H1 (cell line): ENCODE measurements around the gene LRRFIP1. TPM values are rescaled to one million over a fixed set of nuclear protein-coding genes. Genes with fewer than 3 reads are reported as not detected.

Source experiments
- CTCF ChIA-PET: fragments of 300-600 bp; sonication (Branson Sonifier 250); formaldehyde crosslinking; loops from one replicate; lab custom pipeline; 2021; ENCODE audit not compliant: partially characterized antibody; lab: Charles Lee
- POLR2A ChIA-PET: fragments of 300-600 bp; sonication (Branson Sonifier 250); formaldehyde crosslinking; loops from one replicate; lab custom pipeline; 2021; ENCODE audit warnings: inconsistent platforms; ENCODE audit not compliant: partially characterized antibody; lab: Charles Lee
- DNase-seq, 2 experiments: peaks; one replicate each; pipeline versions ENCODE4 v3.0.0 to v3.0.0-alpha.2; 2010 to 2022; ENCODE audit warnings: low spot score in 2 of 2, low read depth in 1 of 2, mixed read lengths in 1 of 2
- FAIRE-seq: peaks from 2 replicates; lab custom pipeline; 2011; peaks lifted over from hg19 to GRCh38; lab: Jason Lieb, UNC
- H2AFZ ChIP-seq: 2 replicates; pipeline ENCODE4 v1.8.1; 2012; ENCODE audit warnings: low read length, inconsistent platforms
- H2AK5ac ChIP-seq: 2 replicates; pipeline ENCODE4 v1.6.1; 2013; ENCODE audit warnings: low read depth, low read length
- H2BK120ac ChIP-seq: replicated peaks from 2 replicates; pipeline ENCODE3; 2013; ENCODE audit warnings: low read depth, low read length, inconsistent platforms
- H2BK12ac ChIP-seq: 2 replicates; pipeline ENCODE4 v1.6.1; 2013; ENCODE audit warnings: low read depth, low read length
- H2BK15ac ChIP-seq: 2 replicates; pipeline ENCODE4 v1.6.1; 2013; ENCODE audit warnings: low read length
- H2BK20ac ChIP-seq: 2 replicates; pipeline ENCODE4 v1.6.1; 2013; ENCODE audit warnings: low read length
- H2BK5ac ChIP-seq: 2 replicates; pipeline ENCODE4 v1.6.1; 2013; ENCODE audit warnings: low read depth, low read length
- H3K14ac ChIP-seq: 2 replicates; pipeline ENCODE4 v1.6.1; 2013; ENCODE audit warnings: inconsistent platforms; ENCODE audit not compliant: insufficient read length
- H3K18ac ChIP-seq: 2 replicates; pipeline ENCODE4 v1.6.1; 2013; ENCODE audit warnings: low read length; ENCODE audit errors: extremely low read depth
- H3K23ac ChIP-seq: 2 replicates; pipeline ENCODE4 v1.6.1; 2013; ENCODE audit warnings: inconsistent platforms; ENCODE audit not compliant: insufficient read length
- H3K23me2 ChIP-seq: 2 replicates; pipeline ENCODE4 v1.6.1; 2013; ENCODE audit warnings: low read depth, low read length
- H3K27ac ChIP-seq: 2 replicates; pipeline ENCODE4 v1.6.1; 2011; ENCODE audit warnings: low read depth, low read length, inconsistent platforms
- H3K27me3 ChIP-seq, 4 experiments: replicated peaks in 1 of 4; 1 replicate in 1 of 4; 2 replicates in 3 of 4; pipeline versions ENCODE4 v1.6.1 to v1.8.1; 2011 to 2013; ENCODE audit warnings: low read length in 3 of 4, mild to moderate bottlenecking in 3 of 4, inconsistent platforms in 2 of 4, mixed read lengths in 2 of 4, moderate library complexity in 1 of 4; ENCODE audit not compliant: control insufficient read depth in 3 of 4, insufficient read depth in 3 of 4; ENCODE audit errors: extremely low read depth in 1 of 4
- H3K36me3 ChIP-seq, 4 experiments: 2 replicates each; pipeline versions ENCODE4 v1.6.1 to v1.8.1; 2011 to 2013; ENCODE audit warnings: mild to moderate bottlenecking in 4 of 4, low read length in 3 of 4, moderate library complexity in 2 of 4, control low read depth in 1 of 4, inconsistent platforms in 1 of 4; ENCODE audit not compliant: insufficient read depth in 4 of 4, control insufficient read depth in 2 of 4
- H3K4ac ChIP-seq: replicated peaks from 2 replicates; pipeline ENCODE3; 2013; ENCODE audit warnings: low read length, low read depth, mixed read lengths, inconsistent platforms; ENCODE audit not compliant: insufficient read length
- H3K4me1 ChIP-seq, 4 experiments: replicated peaks in 1 of 4; 1 replicate in 1 of 4; 2 replicates in 3 of 4; pipeline versions ENCODE4 v1.6.1 to v1.8.1; 2011 to 2013; ENCODE audit warnings: low read length in 3 of 4, inconsistent platforms in 2 of 4, mixed read lengths in 1 of 4; ENCODE audit not compliant: insufficient read depth in 4 of 4, control insufficient read depth in 3 of 4
- H3K4me2 ChIP-seq, 2 experiments: 2 replicates each; pipeline versions ENCODE4 v1.6.1 to v1.8.1; 2011 to 2013; ENCODE audit warnings: low read depth in 2 of 2, low read length in 2 of 2, control low read depth in 1 of 2, inconsistent platforms in 1 of 2, mild to moderate bottlenecking in 1 of 2; ENCODE audit not compliant: insufficient read depth in 1 of 2
- H3K4me3 ChIP-seq, 4 experiments: fragments of 200-600, 300-600 bp in 1 of 4; sonication (generic), shearing (Covaris generic), sonication (Bioruptor Twin) in 1 of 4; 2 replicates each; pipeline versions ENCODE4 v1.5.1 to v1.8.1; 2011 to 2016; ENCODE audit warnings: low read length in 4 of 4, low read depth in 3 of 4, control low read depth in 2 of 4, inconsistent platforms in 2 of 4, mild to moderate bottlenecking in 2 of 4, mixed read lengths in 1 of 4, moderate library complexity in 1 of 4; ENCODE audit not compliant: insufficient read depth in 2 of 4; ENCODE audit errors: extremely low read depth in 1 of 4
- H3K56ac ChIP-seq: replicated peaks from 2 replicates; pipeline ENCODE3; 2013; ENCODE audit warnings: low read depth, mild to moderate bottlenecking, mixed read lengths, low read length, inconsistent platforms; ENCODE audit not compliant: insufficient read length
- H3K79me1 ChIP-seq: 2 replicates; pipeline ENCODE4 v1.6.1; 2013; ENCODE audit warnings: low read depth, low read length, control low read depth
- H3K79me2 ChIP-seq, 2 experiments: 2 replicates each; pipeline versions ENCODE4 v1.6.1 to v1.8.1; 2012 to 2013; ENCODE audit warnings: low read length in 2 of 2, mild to moderate bottlenecking in 2 of 2, inconsistent platforms in 1 of 2; ENCODE audit not compliant: insufficient read depth in 2 of 2, control insufficient read depth in 1 of 2
- H3K9ac ChIP-seq, 4 experiments: replicated peaks in 1 of 4; 1 replicate in 1 of 4; 2 replicates in 3 of 4; pipeline versions ENCODE4 v1.6.1 to v1.8.1; 2011 to 2013; ENCODE audit warnings: low read depth in 3 of 4, low read length in 3 of 4, control low read depth in 2 of 4, mild to moderate bottlenecking in 2 of 4, moderate library complexity in 2 of 4, inconsistent platforms in 1 of 4; ENCODE audit errors: extremely low read depth in 1 of 4
- H3K9me3 ChIP-seq, 2 experiments: 2 replicates each; pipeline versions ENCODE4 v1.6.1 to v1.8.1; 2012 to 2013; ENCODE audit warnings: mild to moderate bottlenecking in 2 of 2, moderate library complexity in 2 of 2, control low read depth in 1 of 2, inconsistent platforms in 1 of 2, low read depth in 1 of 2, low read length in 1 of 2, mixed read lengths in 1 of 2; ENCODE audit not compliant: insufficient read depth in 2 of 2
- H4K20me1 ChIP-seq, 2 experiments: replicated peaks in 1 of 2; 2 replicates each; pipeline versions ENCODE3 to v1.8.1; 2011 to 2013; ENCODE audit warnings: inconsistent platforms in 2 of 2, low read length in 2 of 2, mild to moderate bottlenecking in 1 of 2; ENCODE audit not compliant: insufficient read depth in 2 of 2, control insufficient read depth in 1 of 2
- H4K5ac ChIP-seq: 2 replicates; pipeline ENCODE4 v1.6.1; 2013; ENCODE audit warnings: low read length, low read depth, mixed read lengths, inconsistent platforms; ENCODE audit not compliant: insufficient read length
- H4K8ac ChIP-seq: 2 replicates; pipeline ENCODE4 v1.8.0; 2013; ENCODE audit warnings: mild to moderate bottlenecking, moderate library complexity, low read length, inconsistent platforms; ENCODE audit not compliant: insufficient read depth; ENCODE audit errors: extremely low read depth
- H4K91ac ChIP-seq: replicated peaks from 2 replicates; pipeline ENCODE3; 2013; ENCODE audit warnings: low read length, mixed read lengths, inconsistent platforms; ENCODE audit not compliant: insufficient read length
- ATF2 ChIP-seq: IDR thresholded peaks from 2 replicates; pipeline ENCODE4 v1.6.1; 2012; ENCODE audit warnings: low read length, inconsistent platforms
- CEBPB ChIP-seq: IDR thresholded peaks from 2 replicates; pipeline ENCODE4 v1.6.1; 2012; ENCODE audit warnings: low read depth, low read length
- CREB1 ChIP-seq: IDR thresholded peaks from 2 replicates; pipeline ENCODE4 v1.6.1; 2012; ENCODE audit warnings: inconsistent platforms
- EP300 ChIP-seq, 2 experiments: IDR thresholded peaks; 1 replicate in 1 of 2; 2 replicates in 1 of 2; pipeline ENCODE4 v1.6.1; 2011 to 2012; ENCODE audit warnings: low read depth in 2 of 2, low read length in 2 of 2, mild to moderate bottlenecking in 2 of 2, borderline replicate concordance in 1 of 2, inconsistent platforms in 1 of 2, moderate library complexity in 1 of 2
- KDM5A ChIP-seq: fragments of 200-600 bp; IDR thresholded peaks from 2 replicates; pipeline ENCODE4 v1.7.1; 2012; ENCODE audit warnings: mild to moderate bottlenecking, low read length, inconsistent platforms, mixed read lengths
- MAX ChIP-seq: IDR thresholded peaks from 2 replicates; pipeline ENCODE4 v1.6.1; 2012; ENCODE audit warnings: inconsistent platforms
- SAP30 ChIP-seq: fragments of 300-600 bp; sonication (generic); IDR thresholded peaks from 2 replicates; pipeline ENCODE4 v1.7.1; 2012; ENCODE audit warnings: low read length, moderate library complexity, mild to moderate bottlenecking, inconsistent platforms; ENCODE audit not compliant: insufficient read depth, insufficient replicate concordance
- SIRT6 ChIP-seq: IDR thresholded peaks from one replicate; pipeline ENCODE4 v1.7.1; 2012; ENCODE audit warnings: low read length, inconsistent platforms
- WGBS, 2 experiments: shearing (Covaris generic) in 1 of 2; methylation state at CpG; one replicate each; pipeline versions ENCODE4 v1.1.6 to v1.1.7; 2013 to 2015; ENCODE audit warnings: low lambda C conversion rate in 2 of 2, mixed read lengths in 2 of 2, inconsistent platforms in 1 of 2, low coverage in 1 of 2, missing lambda C conversion rate in 1 of 2; ENCODE audit not compliant: insufficient replicate concordance in 2 of 2, insufficient coverage in 1 of 2, insufficient read length in 1 of 2; ENCODE audit errors: extremely low coverage in 1 of 2, missing lambda C conversion rate in 1 of 2; 5-methylcytosine and 5-hydroxymethylcytosine counted together
- polyA plus RNA-seq, 7 experiments: library from polyadenylated mRNA; depleted of rRNA in 3 of 7; stranded (reverse) in 5 of 7; unstranded in 2 of 7; fragments of >200 nt in 5 of 7; fragments of 200-250 nt in 2 of 7; gene quantifications; 1 replicate in 5 of 7; 2 replicates in 1 of 7; 4 replicates in 1 of 7; pipeline versions ENCODE4 v1.2.1 to v1.2.3, GENCODE V29; 2011 to 2013; ENCODE audit warnings: missing spikeins in 2 of 7, mixed read lengths in 2 of 7
- total RNA-seq: library from RNA; stranded (reverse); fragmentation: NEBNext Ultra II Directional; extraction: Animal tissue kit (Norgen Biotek cat#: 25700); gene quantifications from 2 replicates; pipeline ENCODE4 v1.2.1, GENCODE V29; 2021

Gene LRRFIP1
- total and polyA plus RNA-seq, 2 of the 8 experiments (the other 6 are each of a cell fraction or from before 2014, with no cell fraction given), result 12.1 to 75.8 TPM

- Histone ChIP-seq H4K91ac (no peak overlapping the region), H4K20me1 (peaks cover 1 to 3% of the 10 kb centered on the region in 2 experiments), H3K18ac (no peak overlapping the region), H3K4ac (no peak overlapping the region), H3K9ac (no peak overlapping the region), H3K23ac (no peak overlapping the region), H2BK120ac (no peak overlapping the region), H3K79me2 (peaks cover 0 to 6% of the 10 kb centered on the region in 2 experiments; a peak in 1 of 4 replicates), H4K8ac (no peak overlapping the region), H2BK5ac (no peak overlapping the region), H2AFZ (no peak overlapping the region), H3K79me1 (peaks cover 4% of the 10 kb centered on the region; the same call in 1 of the 2 replicates), H2BK20ac (no peak overlapping the region), H3K23me2 (no peaks in the 10 kb centered on the region), H3K9me3 (no peaks in the 10 kb centered on the region), H4K5ac (no peak overlapping the region), H2BK15ac (no peak overlapping the region), H2BK12ac (no peak overlapping the region), H3K4me1 (peaks cover 0 to 3% (median 3%) of the 10 kb centered on the region in 4 experiments; a peak in 3 of 7 replicates), H3K14ac (no peak overlapping the region), H2AK5ac (no peak overlapping the region), H3K56ac (no peak overlapping the region), H3K27ac (no peak overlapping the region), H3K36me3 (peaks cover 2 to 15% (median 10%) of the 10 kb centered on the region in 4 experiments; a peak in 6 of 8 replicates), H3K4me3 (no peak overlapping the region), H3K4me2 (no peak overlapping the region), H3K27me3 (no peaks in the 10 kb centered on the region)
- CTCF ChIA-PET, result interaction anchor here (0.5 to 8.1 kb wide), 7 partner anchors 9 to 491 kb away, joined by 3 to 130 read pairs (median 4); no protein-coding TSS in a partner anchor
- FAIRE-seq, result no peak
- POLR2A ChIA-PET, result interaction anchor here (1.0 kb wide), 1 partner anchor 166 kb away, joined by 3 read pairs; no protein-coding TSS in a partner anchor
- WGBS, 2 experiments, result 89% methylated on average over 11 of the region's 11 CpGs; no CpG with 5 or more reads in 1 of the 2 experiments
- no peak for DNase-seq
- TF ChIP-seq CREB1, result no peak
- no peak for TF ChIP-seq CEBPB
- TF ChIP-seq SIRT6, result no peak
- no peak for TF ChIP-seq EP300 (IDR thresholded peaks at IDR 0.05; ENCODE audit: borderline replicate concordance in 1 of 2, low read depth in 2 of 2, low read length in 2 of 2)
- TF ChIP-seq KDM5A, result no peak
- no peak for TF ChIP-seq MAX
- no peak for TF ChIP-seq ATF2
- TF ChIP-seq SAP30, result no peak
These were observed 121.6 kb downstream of the LRRFIP1 start for GRCh38 chr2:237749002-237749401.
